ENCODE results near the gene EMP2.

DNA sequence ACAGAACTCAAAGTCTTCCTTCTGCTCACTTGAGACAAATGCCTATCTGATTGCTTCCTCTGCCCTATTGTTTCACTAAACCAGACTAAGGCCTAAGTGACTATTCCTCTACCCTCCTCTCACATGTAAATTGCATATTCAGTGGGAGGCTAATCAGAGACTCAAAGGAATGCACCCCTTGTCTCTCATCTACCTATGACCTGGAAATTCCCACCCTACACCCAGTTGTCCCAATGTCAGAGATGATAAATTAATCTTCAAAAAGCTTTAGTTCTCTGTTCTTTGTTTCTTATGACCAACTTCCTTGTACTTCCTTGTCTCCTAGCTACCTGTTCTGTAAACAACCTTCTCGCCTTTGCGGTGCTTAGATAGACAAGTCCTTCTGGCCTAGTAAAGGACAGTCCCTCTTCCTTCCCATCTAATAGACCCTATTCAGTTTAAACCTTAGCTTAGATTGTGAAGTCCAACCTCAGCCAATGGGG, 76.0 kb downstream of the EMP2 start:
- TF ChIP-seq CTCF (conservative IDR thresholded peaks at IDR 0.05; ENCODE audit: low read depth, low read length) (no peak), RCOR1 (IDR thresholded peaks at IDR 0.05; ENCODE audit: insufficient replicate concordance, low read length) (no peak), MAFK (IDR thresholded peaks at IDR 0.05; ENCODE audit: low read depth, low read length) (no peak), MAZ (IDR thresholded peaks at IDR 0.05; ENCODE audit: borderline replicate concordance, low read depth, low read length) (no peak)
- TF ChIP-seq, protein P1, sequence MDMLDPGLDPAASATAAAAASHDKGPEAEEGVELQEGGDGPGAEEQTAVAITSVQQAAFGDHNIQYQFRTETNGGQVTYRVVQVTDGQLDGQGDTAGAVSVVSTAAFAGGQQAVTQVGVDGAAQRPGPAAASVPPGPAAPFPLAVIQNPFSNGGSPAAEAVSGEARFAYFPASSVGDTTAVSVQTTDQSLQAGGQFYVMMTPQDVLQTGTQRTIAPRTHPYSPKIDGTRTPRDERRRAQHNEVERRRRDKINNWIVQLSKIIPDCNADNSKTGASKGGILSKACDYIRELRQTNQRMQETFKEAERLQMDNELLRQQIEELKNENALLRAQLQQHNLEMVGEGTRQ (IDR thresholded peaks at IDR 0.05; ENCODE audit: low read depth, low read length): no peak
